HepG2 (cell line): Measurements from ENCODE around the gene CLDN7. TPM values are rescaled to one million over a fixed set of nuclear protein-coding genes. Genes with fewer than 3 reads are reported as not detected.

Source experiments
- KAT8 ChIP-seq: IDR thresholded peaks from 2 replicates; pipeline ENCODE4 v1.6.1; 2016; ENCODE audit warnings: missing genetic modification reagents, missing compliant biosample characterization
- KDM2A ChIP-seq: sonication (generic); formaldehyde crosslinking; IDR thresholded peaks from 2 replicates; pipeline ENCODE4 v1.4.0; 2020; ENCODE audit warnings: low read depth, missing genetic modification reagents, borderline replicate concordance
- KLF13 ChIP-seq: sonication (generic); formaldehyde crosslinking; IDR thresholded peaks from 2 replicates; pipeline ENCODE4 v1.4.0; 2020; ENCODE audit warnings: mild to moderate bottlenecking, missing genetic modification reagents
- MED8 ChIP-seq: sonication (generic); formaldehyde crosslinking; IDR thresholded peaks from 2 replicates; pipeline ENCODE4 v1.8.1; 2023; ENCODE audit warnings: mild to moderate bottlenecking, missing genetic modification reagents; ENCODE audit not compliant: insufficient replicate concordance
- SALL2 ChIP-seq: sonication (generic); formaldehyde crosslinking; IDR thresholded peaks from 2 replicates; pipeline ENCODE4 v1.8.1; 2023; ENCODE audit warnings: mild to moderate bottlenecking, missing genetic modification reagents, inconsistent platforms
- ZNF407 ChIP-seq: sonication (generic); formaldehyde crosslinking; IDR thresholded peaks from one replicate; pipeline ENCODE4 v1.5.1; 2020; ENCODE audit warnings: mild to moderate bottlenecking, missing genetic modification reagents; ENCODE audit errors: not compliant biosample characterization
- ZNF710 ChIP-seq: sonication (generic); formaldehyde crosslinking; IDR thresholded peaks from 2 replicates; pipeline ENCODE4 v1.5.0; 2020; ENCODE audit warnings: mild to moderate bottlenecking, missing genetic modification reagents, borderline replicate concordance
- polyA plus RNA-seq, 8 experiments: library from polyadenylated mRNA; depleted of rRNA in 3 of 8; stranded (reverse) in 7 of 8; unstranded in 1 of 8; fragments of >200 nt; fragmentation: Illumina TruSeq in 4 of 8; extraction: Trizol in 4 of 8; gene quantifications; 2 replicates each; pipeline versions ENCODE4 v1.2.1 to v1.2.3, GENCODE V29; 2011 to 2016; ENCODE audit warnings: low read depth in 4 of 8, missing spikeins in 1 of 8, mixed read lengths in 1 of 8; ENCODE audit not compliant: insufficient read depth in 1 of 8
- total RNA-seq, 5 experiments: library from RNA; depleted of rRNA; stranded (reverse); fragments of >200 nt; fragmentation: Illumina TruSeq; extraction: Trizol; gene quantifications; 2 replicates each; pipeline ENCODE4 v1.2.3, GENCODE V29; 2016; ENCODE audit warnings: low read depth in 1 of 5
- TF ChIP-seq, protein P1 (sequence below): sonication (generic); formaldehyde crosslinking; IDR thresholded peaks from 2 replicates; pipeline ENCODE4 v1.4.0; 2020; ENCODE audit warnings: low read depth, missing genetic modification reagents
- TF ChIP-seq, protein P2 (sequence below): sonication (generic); formaldehyde crosslinking; IDR thresholded peaks from 2 replicates; pipeline ENCODE4 v1.9.0; 2021; ENCODE audit warnings: missing genetic modification reagents, borderline replicate concordance

The CLDN7 gene
- total and polyA plus RNA-seq, 2 of the 13 experiments (the other 11 are each of a cell fraction or from before 2014, with no cell fraction given), result not detected

DNA sequence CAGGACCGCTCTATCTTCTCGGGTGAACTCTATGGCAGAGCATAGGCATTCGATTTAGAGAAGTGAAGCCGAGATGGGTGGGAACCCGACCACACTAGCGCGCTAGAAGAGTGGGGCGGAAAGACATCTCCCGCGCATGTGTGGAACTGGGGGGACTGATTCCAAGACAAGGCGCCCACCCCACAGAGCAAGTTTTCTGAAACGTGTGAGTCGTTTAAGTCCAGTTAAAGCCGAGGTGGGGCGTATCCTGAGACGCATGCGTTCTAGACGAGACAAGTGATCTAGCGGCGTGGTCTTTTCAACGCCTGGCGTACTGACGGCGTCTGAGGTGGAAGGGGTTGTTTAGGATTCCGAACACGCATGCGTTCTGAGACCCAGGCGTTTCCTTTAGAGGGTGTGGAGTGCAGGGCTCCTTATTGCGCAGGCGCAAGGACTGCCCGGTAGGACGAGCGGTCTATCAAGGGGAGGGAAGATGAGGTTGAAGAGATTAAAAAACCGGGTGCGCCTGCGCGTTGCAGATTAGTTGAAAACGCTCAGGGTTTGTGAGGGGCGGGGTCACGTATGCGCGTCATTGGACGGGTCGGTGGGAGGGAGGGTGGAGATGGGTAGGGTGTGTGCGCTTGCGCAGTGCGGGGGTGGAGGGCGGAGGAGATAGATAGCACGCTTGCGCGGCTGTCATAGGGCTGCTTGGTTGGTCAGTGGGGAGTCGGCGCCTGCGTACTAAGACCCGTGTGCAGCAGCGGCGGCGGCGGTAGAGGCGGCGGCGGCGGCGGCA lies 44.8 kb upstream of the CLDN7 start, which contains the start of gene EIF5A (continued):
- TF ChIP-seq, protein P1, sequence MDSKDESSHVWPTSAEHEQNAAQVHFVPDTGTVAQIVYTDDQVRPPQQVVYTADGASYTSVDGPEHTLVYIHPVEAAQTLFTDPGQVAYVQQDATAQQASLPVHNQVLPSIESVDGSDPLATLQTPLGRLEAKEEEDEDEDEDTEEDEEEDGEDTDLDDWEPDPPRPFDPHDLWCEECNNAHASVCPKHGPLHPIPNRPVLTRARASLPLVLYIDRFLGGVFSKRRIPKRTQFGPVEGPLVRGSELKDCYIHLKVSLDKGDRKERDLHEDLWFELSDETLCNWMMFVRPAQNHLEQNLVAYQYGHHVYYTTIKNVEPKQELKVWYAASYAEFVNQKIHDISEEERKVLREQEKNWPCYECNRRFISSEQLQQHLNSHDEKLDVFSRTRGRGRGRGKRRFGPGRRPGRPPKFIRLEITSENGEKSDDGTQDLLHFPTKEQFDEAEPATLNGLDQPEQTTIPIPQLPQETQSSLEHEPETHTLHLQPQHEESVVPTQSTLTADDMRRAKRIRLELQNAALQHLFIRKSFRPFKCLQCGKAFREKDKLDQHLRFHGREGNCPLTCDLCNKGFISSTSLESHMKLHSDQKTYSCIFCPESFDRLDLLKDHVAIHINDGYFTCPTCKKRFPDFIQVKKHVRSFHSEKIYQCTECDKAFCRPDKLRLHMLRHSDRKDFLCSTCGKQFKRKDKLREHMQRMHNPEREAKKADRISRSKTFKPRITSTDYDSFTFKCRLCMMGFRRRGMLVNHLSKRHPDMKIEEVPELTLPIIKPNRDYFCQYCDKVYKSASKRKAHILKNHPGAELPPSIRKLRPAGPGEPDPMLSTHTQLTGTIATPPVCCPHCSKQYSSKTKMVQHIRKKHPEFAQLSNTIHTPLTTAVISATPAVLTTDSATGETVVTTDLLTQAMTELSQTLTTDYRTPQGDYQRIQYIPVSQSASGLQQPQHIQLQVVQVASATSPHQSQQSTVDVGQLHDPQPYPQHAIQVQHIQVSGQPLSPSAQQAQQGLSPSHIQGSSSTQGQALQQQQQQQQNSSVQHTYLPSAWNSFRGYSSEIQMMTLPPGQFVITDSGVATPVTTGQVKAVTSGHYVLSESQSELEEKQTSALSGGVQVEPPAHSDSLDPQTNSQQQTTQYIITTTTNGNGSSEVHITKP (CRISPR knock-in tag), result peak; percentile 48; the same call in 1 of the 2 replicates
- TF ChIP-seq ZNF407 (CRISPR knock-in tag) (peak; percentile 73), ZNF710 (CRISPR knock-in tag) (peak; percentile 65; the same call in 1 of the 2 replicates), KDM2A (CRISPR knock-in tag) (peak; percentile 75; the same call in 1 of the 2 replicates), KAT8 (peak; percentile 86), SALL2 (CRISPR knock-in tag) (peak; percentile 13; the same call in 1 of the 2 replicates), KLF13 (no peak), MED8 (CRISPR knock-in tag) (no peak)
- TF ChIP-seq, protein P2, sequence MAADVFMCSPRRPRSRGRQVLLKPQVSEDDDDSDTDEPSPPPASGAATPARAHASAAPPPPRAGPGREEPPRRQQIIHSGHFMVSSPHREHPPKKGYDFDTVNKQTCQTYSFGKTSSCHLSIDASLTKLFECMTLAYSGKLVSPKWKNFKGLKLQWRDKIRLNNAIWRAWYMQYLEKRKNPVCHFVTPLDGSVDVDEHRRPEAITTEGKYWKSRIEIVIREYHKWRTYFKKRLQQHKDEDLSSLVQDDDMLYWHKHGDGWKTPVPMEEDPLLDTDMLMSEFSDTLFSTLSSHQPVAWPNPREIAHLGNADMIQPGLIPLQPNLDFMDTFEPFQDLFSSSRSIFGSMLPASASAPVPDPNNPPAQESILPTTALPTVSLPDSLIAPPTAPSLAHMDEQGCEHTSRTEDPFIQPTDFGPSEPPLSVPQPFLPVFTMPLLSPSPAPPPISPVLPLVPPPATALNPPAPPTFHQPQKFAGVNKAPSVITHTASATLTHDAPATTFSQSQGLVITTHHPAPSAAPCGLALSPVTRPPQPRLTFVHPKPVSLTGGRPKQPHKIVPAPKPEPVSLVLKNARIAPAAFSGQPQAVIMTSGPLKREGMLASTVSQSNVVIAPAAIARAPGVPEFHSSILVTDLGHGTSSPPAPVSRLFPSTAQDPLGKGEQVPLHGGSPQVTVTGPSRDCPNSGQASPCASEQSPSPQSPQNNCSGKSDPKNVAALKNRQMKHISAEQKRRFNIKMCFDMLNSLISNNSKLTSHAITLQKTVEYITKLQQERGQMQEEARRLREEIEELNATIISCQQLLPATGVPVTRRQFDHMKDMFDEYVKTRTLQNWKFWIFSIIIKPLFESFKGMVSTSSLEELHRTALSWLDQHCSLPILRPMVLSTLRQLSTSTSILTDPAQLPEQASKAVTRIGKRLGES (CRISPR knock-in tag), result no peak
